ENCODE measurements around the gene PAX5.

The PAX5 gene

GRCh38 chr9:37036371-37036775, 2.3 kb upstream of the PAX5 start:
- POLR2A ChIA-PET: no interaction called here
- Histone ChIP-seq H3K9me3 (ENCODE audit: control insufficient read depth, insufficient read depth, low read depth, low read length) (no peaks in the 10 kb centered on the region), H3K36me3 (ENCODE audit: control insufficient read depth in 2 of 2, insufficient read depth in 1 of 2, low read length in 2 of 2) (no peaks in the 10 kb centered on the region), H3K27ac (ENCODE audit: extremely low read depth, low read depth, low read length) (no peak overlapping the region), H3K4me1 (ENCODE audit: control insufficient read depth, insufficient read depth, low read length) (no peaks in the 10 kb centered on the region), H3K4me3 (ENCODE audit: low read depth, low read length) (peak overlapping the region; percentile 4)
- TF ChIP-seq ZNF692 (tag by site-specific recombination; IDR thresholded peaks at IDR 0.05): no peak
- no peak for TF ChIP-seq PRDM2 (tag by site-specific recombination; IDR thresholded peaks at IDR 0.05; ENCODE audit: borderline replicate concordance)
- TF ChIP-seq ZNF510 (tag by site-specific recombination; IDR thresholded peaks at IDR 0.05; ENCODE audit: insufficient replicate concordance): no peak
- TF ChIP-seq ZNF449 (tag by site-specific recombination; IDR thresholded peaks at IDR 0.05): no peak
- TF ChIP-seq ZNF837 (tag by site-specific recombination; IDR thresholded peaks at IDR 0.05): no peak
- no peak for TF ChIP-seq ZNF624 (tag by site-specific recombination; IDR thresholded peaks at IDR 0.05)
- TF ChIP-seq ZNF473 (tag by site-specific recombination; IDR thresholded peaks at IDR 0.05): no peak
- no peak for TF ChIP-seq ZNF16 (tag by site-specific recombination; IDR thresholded peaks at IDR 0.05; ENCODE audit: low read depth)
- TF ChIP-seq ZNF211 (tag by site-specific recombination; IDR thresholded peaks at IDR 0.05; ENCODE audit: low read depth): no peak
- no peak for TF ChIP-seq GLI2 (tag by site-specific recombination; IDR thresholded peaks at IDR 0.05; ENCODE audit: borderline replicate concordance, low read depth)
- TF ChIP-seq ZNF596 (tag by site-specific recombination; IDR thresholded peaks at IDR 0.05): no peak
- no peak for TF ChIP-seq PRDM10 (tag by site-specific recombination; IDR thresholded peaks at IDR 0.05)
- TF ChIP-seq ZNF426 (tag by site-specific recombination; IDR thresholded peaks at IDR 0.05): no peak
- TF ChIP-seq ZEB2 (tag by site-specific recombination; IDR thresholded peaks at IDR 0.05): no peak
- no peak for TF ChIP-seq ZNF514 (tag by site-specific recombination; IDR thresholded peaks at IDR 0.05)
- TF ChIP-seq YY2 (tag by site-specific recombination; IDR thresholded peaks at IDR 0.05): no peak
- TF ChIP-seq ZFHX2 (tag by site-specific recombination; conservative IDR thresholded peaks at IDR 0.05): no peak
- TF ChIP-seq ZNF138 (tag by site-specific recombination; IDR thresholded peaks at IDR 0.05; ENCODE audit: borderline replicate concordance): no peak
- TF ChIP-seq HOXA7 (CRISPR knock-in tag; IDR thresholded peaks at IDR 0.05; ENCODE audit: borderline replicate concordance): no peak
- no peak for TF ChIP-seq TCF7L2 (IDR thresholded peaks at IDR 0.05; ENCODE audit: borderline replicate concordance, low read depth, low read length)
- CTCF ChIA-PET: interaction anchor here (0.7 kb wide), 1 partner anchor 835 kb away, joined by 3 read pairs; no protein-coding TSS in a partner anchor

Measured in HEK293 (cell line).